ENCODE results near the gene UCMA. TPM values are rescaled to one million over a fixed set of nuclear protein-coding genes. Genes with fewer than 3 reads are reported as not detected.

Gene UCMA
- total and polyA plus RNA-seq, 8 donors = not detected

DNA sequence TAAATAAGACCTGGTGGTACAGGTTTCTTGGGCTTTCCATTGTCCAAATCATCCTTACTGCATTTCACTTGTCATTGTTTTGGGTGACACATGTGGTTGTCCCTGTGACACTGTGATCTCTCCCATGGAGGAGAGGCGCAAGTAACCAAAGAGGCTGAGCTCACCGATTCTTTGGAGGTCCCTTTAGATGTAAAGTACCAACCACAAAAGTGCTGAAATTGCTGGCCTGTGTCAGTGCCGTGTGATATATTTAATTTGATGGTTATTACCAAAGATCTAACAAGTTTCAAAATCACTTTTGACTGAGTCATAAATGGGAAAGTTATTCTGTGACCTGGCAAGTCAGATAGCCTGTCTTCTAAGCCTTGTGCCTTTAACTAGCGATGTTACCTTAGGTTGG, 53.4 kb downstream of the UCMA start:
- Histone ChIP-seq H3K4me1 (peaks cover 0 to 6% (median 0%) of the 10 kb centered on the region in 4 donors), H3K27ac (no peak overlapping the region), H3K27me3 (no peaks in the 10 kb centered on the region), H3K36me3 (no peaks in the 10 kb centered on the region), H3K4me3 (no peak overlapping the region), H3K9me3 (no peaks in the 10 kb centered on the region)
- intact Hi-C loops (cut with DNase I; ENCODE audit: low total_unique reads) = no loop called here
- TF ChIP-seq POLR2A (IDR thresholded peaks at IDR 0.05) = no peak
- TF ChIP-seq POLR2AphosphoS5 (IDR thresholded peaks at IDR 0.05) = no peak
- TF ChIP-seq, protein P1, sequence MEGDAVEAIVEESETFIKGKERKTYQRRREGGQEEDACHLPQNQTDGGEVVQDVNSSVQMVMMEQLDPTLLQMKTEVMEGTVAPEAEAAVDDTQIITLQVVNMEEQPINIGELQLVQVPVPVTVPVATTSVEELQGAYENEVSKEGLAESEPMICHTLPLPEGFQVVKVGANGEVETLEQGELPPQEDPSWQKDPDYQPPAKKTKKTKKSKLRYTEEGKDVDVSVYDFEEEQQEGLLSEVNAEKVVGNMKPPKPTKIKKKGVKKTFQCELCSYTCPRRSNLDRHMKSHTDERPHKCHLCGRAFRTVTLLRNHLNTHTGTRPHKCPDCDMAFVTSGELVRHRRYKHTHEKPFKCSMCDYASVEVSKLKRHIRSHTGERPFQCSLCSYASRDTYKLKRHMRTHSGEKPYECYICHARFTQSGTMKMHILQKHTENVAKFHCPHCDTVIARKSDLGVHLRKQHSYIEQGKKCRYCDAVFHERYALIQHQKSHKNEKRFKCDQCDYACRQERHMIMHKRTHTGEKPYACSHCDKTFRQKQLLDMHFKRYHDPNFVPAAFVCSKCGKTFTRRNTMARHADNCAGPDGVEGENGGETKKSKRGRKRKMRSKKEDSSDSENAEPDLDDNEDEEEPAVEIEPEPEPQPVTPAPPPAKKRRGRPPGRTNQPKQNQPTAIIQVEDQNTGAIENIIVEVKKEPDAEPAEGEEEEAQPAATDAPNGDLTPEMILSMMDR (IDR thresholded peaks at IDR 0.05) = no peak
- TF ChIP-seq EP300 (IDR thresholded peaks at IDR 0.05) = no peak
- DNase-seq = no peak
- 86 to 91% (median 88%) methylated on average over 4 of the region's 4 CpGs for WGBS, 5 donors

DNA sequence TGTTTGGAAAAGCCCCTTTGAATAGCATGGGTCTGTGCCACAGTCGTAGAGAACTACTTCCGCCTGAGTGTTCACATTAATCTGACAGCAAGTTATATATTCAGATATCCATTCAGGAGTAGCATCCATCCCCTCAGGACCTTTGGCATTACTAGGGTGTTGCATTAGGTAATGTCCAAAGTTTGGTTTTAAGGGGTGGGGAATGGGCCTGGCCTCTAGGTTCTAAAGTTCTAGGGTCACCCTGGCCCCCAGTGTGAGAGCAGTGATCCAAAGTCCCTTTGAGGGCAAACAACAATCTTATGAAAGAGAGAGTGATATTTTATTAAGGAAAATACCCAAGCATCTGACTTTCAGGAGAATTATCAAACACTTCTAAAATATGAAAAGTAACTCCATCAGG, 60.6 kb downstream of the UCMA start:
- H3K4me3 ChIP-seq = no peak overlapping the region
- no peak for DNase-seq
- no peaks in the 10 kb centered on the region for H3K4me1 ChIP-seq
- no peak overlapping the region for H3K27ac ChIP-seq
- no peaks in the 10 kb centered on the region for H3K9me3 ChIP-seq
- no peaks in the 10 kb centered on the region for H3K27me3 ChIP-seq
- intact Hi-C loops (cut with DNase I; ENCODE audit: low total_unique reads) = no loop called here
- WGBS, 5 donors = 93 to 98% (median 96%) methylated on average over 2 of the region's 2 CpGs
- TF ChIP-seq POLR2AphosphoS5 (IDR thresholded peaks at IDR 0.05) (no peak), EP300 (IDR thresholded peaks at IDR 0.05) (no peak), POLR2A (IDR thresholded peaks at IDR 0.05) (no peak)
- TF ChIP-seq, protein P1 (IDR thresholded peaks at IDR 0.05) = no peak
- H3K36me3 ChIP-seq = no peaks in the 10 kb centered on the region

Small RNA genes lying within 50 kb of the gene (small RNA-seq; reads per million reads assigned to genes)
- 0 to 0.30 (median 0) reads per million in 4 donors for gene RNU6-6P

Other genes starting within 250 kb of the UCMA start
- gene CCDC3, start 232.7 kb downstream of the UCMA start, total RNA-seq = 1 to 10 TPM in 4 of 5 donors, not detected in 1; 1.8 to 9.0 (median 5.1) TPM
- gene CCDC3, start 232.7 kb downstream of the UCMA start, polyA plus RNA-seq = 10 to 100 TPM in 1 of 3 donors, 1 to 10 TPM in 2; 2.1 to 11.0 (median 2.7) TPM
- 10 to 100 TPM; 32.6 to 68.3 (median 43.4) TPM for gene OPTN, start 134.2 kb downstream of the UCMA start, total RNA-seq
- 10 to 100 TPM; 33.0 to 82.3 (median 38.4) TPM for gene OPTN, start 134.2 kb downstream of the UCMA start, polyA plus RNA-seq
- gene MCM10, start 72.8 kb downstream of the UCMA start, total RNA-seq = 1 to 10 TPM; 2.3 to 7.6 (median 4.6) TPM
- gene MCM10, start 72.8 kb downstream of the UCMA start, polyA plus RNA-seq = under 1 TPM; 0.31 to 0.93 (median 0.58) TPM
- 10 to 100 TPM in 2 of 5 donors, 1 to 10 TPM in 2, under 1 TPM in 1; 0.58 to 20.9 (median 9.6) TPM for gene PHYH, start 65.7 kb upstream of the UCMA start, total RNA-seq
- gene PHYH, start 65.7 kb upstream of the UCMA start, polyA plus RNA-seq = 10 to 100 TPM; 19.3 to 65.5 (median 34.4) TPM
- gene SEPHS1, start 113.9 kb upstream of the UCMA start, total RNA-seq = 10 to 100 TPM; 15.2 to 63.0 (median 20.3) TPM
- gene SEPHS1, start 113.9 kb upstream of the UCMA start, polyA plus RNA-seq = 10 to 100 TPM; 19.7 to 40.5 (median 31.8) TPM